GM21737 (cell line): Measurements from ENCODE around the gene FAM13C.
"Not testable (repeated sequence)": the region's sequence is repeated elsewhere in the genome, so short reads cannot be mapped to it uniquely, and the experiment has no call there.

ENCODE experiments used
- ATAC-seq: cut with Tn5 transposase; IDR thresholded peaks from one replicate; pipeline ENCODE4 v1.9.1; 2021; ENCODE audit warnings: mild to moderate bottlenecking, moderate library complexity; ENCODE audit not compliant: unreplicated experiment

Gene FAM13C

GRCh38 chr10:59362144-59362958 is at the start of gene FAM13C:
Gene FAM13C (minus strand): TSS chr10:59362549. CDS start chr10:59362460, 89 bp downstream.
- no peak for ATAC-seq

- ATAC-seq, result no peak
Observed at GRCh38 chr10:59405235-59405634, 42.9 kb upstream of the FAM13C start.

GRCh38 chr10:59400214-59400613 is 37.9 kb upstream of the FAM13C start:
- no peak for ATAC-seq

- ATAC-seq, result not testable (repeated sequence)
Observed at GRCh38 chr10:59399329-59399728, 37.0 kb upstream of the FAM13C start.

GRCh38 chr10:59397961-59398360 is 35.6 kb upstream of the FAM13C start:
- ATAC-seq, result no peak

- no peak for ATAC-seq
Observed at GRCh38 chr10:59395984-59396383, 33.6 kb upstream of the FAM13C start.

- ATAC-seq, result no peak
Observed at GRCh38 chr10:59393349-59393748, 31.0 kb upstream of the FAM13C start.

GRCh38 chr10:59391060-59391459 is 28.7 kb upstream of the FAM13C start:
- ATAC-seq, result no peak

- ATAC-seq, result no peak
Observed at GRCh38 chr10:59388671-59388976, 26.3 kb upstream of the FAM13C start.

- no peak for ATAC-seq
Observed at GRCh38 chr10:59387951-59388670, 25.8 kb upstream of the FAM13C start.

- no peak for ATAC-seq
Observed at GRCh38 chr10:59384761-59385160, 22.4 kb upstream of the FAM13C start.

GRCh38 chr10:59383908-59384307 is 21.6 kb upstream of the FAM13C start:
- no peak for ATAC-seq

GRCh38 chr10:59383436-59383835 is 21.1 kb upstream of the FAM13C start:
- ATAC-seq, result no peak

GRCh38 chr10:59382831-59383295 is 20.5 kb upstream of the FAM13C start:
- no peak for ATAC-seq

GRCh38 chr10:59381687-59382086 is 19.3 kb upstream of the FAM13C start:
- ATAC-seq, result no peak

- ATAC-seq, result no peak
Observed at GRCh38 chr10:59376846-59377245, 14.5 kb upstream of the FAM13C start.

- no peak for ATAC-seq
Observed at GRCh38 chr10:59375990-59376389, 13.6 kb upstream of the FAM13C start.

GRCh38 chr10:59374916-59375315 is 12.6 kb upstream of the FAM13C start:
- ATAC-seq, result no peak

- ATAC-seq, result no peak
Observed at GRCh38 chr10:59373071-59373470, 10.7 kb upstream of the FAM13C start.

- ATAC-seq, result no peak
Observed at GRCh38 chr10:59372543-59372942, 10.2 kb upstream of the FAM13C start.

GRCh38 chr10:59366290-59366689 is 3.9 kb upstream of the FAM13C start:
- no peak for ATAC-seq

GRCh38 chr10:59363446-59363958 is 1.2 kb upstream of the FAM13C start:
- no peak for ATAC-seq
